ENCODE results near the gene ZNF536. TPM values are rescaled to one million over a fixed set of nuclear protein-coding genes. Genes with fewer than 3 reads are reported as not detected.

ZNF536 gene
- total RNA-seq, 1 experiment from 2014 or later, result not detected

GRCh38 chr19:30539981-30540380, 167.8 kb downstream of the ZNF536 start:
- POLR2A ChIA-PET (ENCODE audit: unreplicated experiment), result no interaction called here
- CTCF ChIA-PET, result no interaction called here
- no peaks in the 10 kb centered on the region for H3K9me2 ChIP-seq (replicated peaks; ENCODE audit: low read length)
- H3K27ac ChIP-seq (ENCODE audit: low read length), result no peak overlapping the region
- no peaks in the 10 kb centered on the region for H3F3A ChIP-seq (ENCODE audit: low read length, unreplicated experiment)
- TF ChIP-seq EZH2 (IDR thresholded peaks at IDR 0.05; ENCODE audit: low read length, unreplicated experiment) (no peak), CTCF (conservative IDR thresholded peaks at IDR 0.05; ENCODE audit: low read depth, low read length) (no peak)
- H3K79me2 ChIP-seq (ENCODE audit: low read length), result no peaks in the 10 kb centered on the region
- no peaks in the 10 kb centered on the region for H3K27me3 ChIP-seq (ENCODE audit: low read length)
- H3K4me3 ChIP-seq (ENCODE audit: low read length), result no peak overlapping the region
- H4K20me1 ChIP-seq (ENCODE audit: low read length), result no peaks in the 10 kb centered on the region
- no TSS peak for BruUV-seq (replicated peaks)
- no peak overlapping the region for H2AFZ ChIP-seq (ENCODE audit: low read length)
- H3K4me2 ChIP-seq (ENCODE audit: low read length), result no peak overlapping the region
- no peak overlapping the region for H3K9ac ChIP-seq (ENCODE audit: low read length)
- DNase-seq, result no peak
- H3K36me3 ChIP-seq (ENCODE audit: low read depth, low read length), result no peaks in the 10 kb centered on the region
- no peak for ATAC-seq
- intact Hi-C loops (cut with micrococcal nuclease), result no loop called here
- no peaks in the 10 kb centered on the region for H3K4me1 ChIP-seq (ENCODE audit: insufficient read depth, low read length)
- no peaks in the 10 kb centered on the region for H3K9me3 ChIP-seq (ENCODE audit: low read length)

- H4K20me1 ChIP-seq (ENCODE audit: low read length), result no peaks in the 10 kb centered on the region
- H3K4me1 ChIP-seq (ENCODE audit: insufficient read depth, low read length), result no peaks in the 10 kb centered on the region
- no peak overlapping the region for H3K27ac ChIP-seq (ENCODE audit: low read length)
- TF ChIP-seq EZH2 (IDR thresholded peaks at IDR 0.05; ENCODE audit: low read length, unreplicated experiment), result no peak
- TF ChIP-seq CTCF (conservative IDR thresholded peaks at IDR 0.05; ENCODE audit: low read depth, low read length), result no peak
- no peak for TF ChIP-seq EZH2phosphoT487 (IDR thresholded peaks at IDR 0.05; ENCODE audit: borderline replicate concordance, low read length)
- intact Hi-C loops (cut with micrococcal nuclease), result no loop called here
- no peak overlapping the region for H3K9ac ChIP-seq (ENCODE audit: low read length)
- no peak overlapping the region for H3K4me3 ChIP-seq (ENCODE audit: low read length)
- H3K9me2 ChIP-seq (replicated peaks; ENCODE audit: low read length), result no peaks in the 10 kb centered on the region
- no peaks in the 10 kb centered on the region for H3F3A ChIP-seq (ENCODE audit: low read length, unreplicated experiment)
- CTCF ChIA-PET, result no interaction called here
- POLR2A ChIA-PET (ENCODE audit: unreplicated experiment), result no interaction called here
- BruUV-seq (replicated peaks), result no TSS peak
- no peaks in the 10 kb centered on the region for H3K27me3 ChIP-seq (ENCODE audit: low read length)
- H3K4me2 ChIP-seq (ENCODE audit: low read length), result no peak overlapping the region
- no peaks in the 10 kb centered on the region for H3K79me2 ChIP-seq (ENCODE audit: low read length)
- H3K9me3 ChIP-seq (ENCODE audit: low read length), result no peaks in the 10 kb centered on the region
- DNase-seq, result no peak
- H2AFZ ChIP-seq (ENCODE audit: low read length), result no peak overlapping the region
- no peaks in the 10 kb centered on the region for H3K36me3 ChIP-seq (ENCODE audit: low read depth, low read length)
- no peak for ATAC-seq
These were observed 168.6 kb downstream of the ZNF536 start for GRCh38 chr19:30540761-30541160.

GRCh38 chr19:30541575-30541974, 169.4 kb downstream of the ZNF536 start:
- no peaks in the 10 kb centered on the region for H3K9me3 ChIP-seq (ENCODE audit: low read length)
- no TSS peak for BruUV-seq (replicated peaks)
- ChIA-PET CTCF (no interaction called here), POLR2A (ENCODE audit: unreplicated experiment) (no interaction called here)
- no peak for DNase-seq
- no peak overlapping the region for H2AFZ ChIP-seq (ENCODE audit: low read length)
- no peaks in the 10 kb centered on the region for H3K27me3 ChIP-seq (ENCODE audit: low read length)
- no peaks in the 10 kb centered on the region for H3K79me2 ChIP-seq (ENCODE audit: low read length)
- no peaks in the 10 kb centered on the region for H3K9me2 ChIP-seq (replicated peaks; ENCODE audit: low read length)
- no peaks in the 10 kb centered on the region for H3K36me3 ChIP-seq (ENCODE audit: low read depth, low read length)
- intact Hi-C loops (cut with micrococcal nuclease), result no loop called here
- TF ChIP-seq CTCF (conservative IDR thresholded peaks at IDR 0.05; ENCODE audit: low read depth, low read length) (no peak), EZH2 (IDR thresholded peaks at IDR 0.05; ENCODE audit: low read length, unreplicated experiment) (no peak), EZH2phosphoT487 (IDR thresholded peaks at IDR 0.05; ENCODE audit: borderline replicate concordance, low read length) (no peak)
- ATAC-seq, result no peak
- H3F3A ChIP-seq (ENCODE audit: low read length, unreplicated experiment), result no peaks in the 10 kb centered on the region
- H3K4me3 ChIP-seq (ENCODE audit: low read length), result no peak overlapping the region
- H4K20me1 ChIP-seq (ENCODE audit: low read length), result no peaks in the 10 kb centered on the region
- H3K4me1 ChIP-seq (ENCODE audit: insufficient read depth, low read length), result no peaks in the 10 kb centered on the region
- H3K9ac ChIP-seq (ENCODE audit: low read length), result no peak overlapping the region
- no peak overlapping the region for H3K4me2 ChIP-seq (ENCODE audit: low read length)
- no peak overlapping the region for H3K27ac ChIP-seq (ENCODE audit: low read length)
